ENCODE measurements around the gene RPL27. TPM values are rescaled to one million over a fixed set of nuclear protein-coding genes. Genes with fewer than 3 reads are reported as not detected.
"Not testable (repeated sequence)": the region's sequence is repeated elsewhere in the genome, so short reads cannot be mapped to it uniquely, and the experiment has no call there.

Gene RPL27
- total RNA-seq, 2 experiments from 2014 or later: 1,923 to 1,951 TPM

- H3K36me3 Mint-ChIP-seq (ENCODE audit: low read depth): no peaks in the 10 kb centered on the region
- DNase-seq (no peak), ATAC-seq (ENCODE audit: poor library complexity) (no peak)
- ChIA-PET POLR2A (no interaction called here), CTCF (no interaction called here)
- TF ChIP-seq CTCF (IDR thresholded peaks at IDR 0.05): no peak
- Histone ChIP-seq H3K9me3 (ENCODE audit: control insufficient read depth in 1 of 2, insufficient read depth in 1 of 2, low read length in 2 of 2) (no peaks in the 10 kb centered on the region), H3K27ac (ENCODE audit: low read depth in 1 of 2, low read length in 2 of 2) (no peak overlapping the region), H3K27me3 (ENCODE audit: control insufficient read depth in 1 of 2, insufficient read depth in 2 of 2, low read length in 2 of 2) (no peaks in the 10 kb centered on the region), H3K36me3 (ENCODE audit: insufficient read depth, low read length) (no peaks in the 10 kb centered on the region), H3K4me1 (ENCODE audit: insufficient read depth, low read length) (no peaks in the 10 kb centered on the region), H3K4me3 (ENCODE audit: low read length) (no peak overlapping the region)
- intact Hi-C loops (cut with DNase I, micrococcal nuclease): no loop called here
- no peak overlapping the region for H3K4me3 Mint-ChIP-seq
- H3K27me3 Mint-ChIP-seq: no peaks in the 10 kb centered on the region
- H3K27ac Mint-ChIP-seq: no peak overlapping the region
- no peaks in the 10 kb centered on the region for H3K4me1 Mint-ChIP-seq (ENCODE audit: low read depth)
- no peaks in the 10 kb centered on the region for H3K9me3 Mint-ChIP-seq
Measured at GRCh38 chr17:42971589-42971988, 26.6 kb upstream of the RPL27 start.

DNA sequence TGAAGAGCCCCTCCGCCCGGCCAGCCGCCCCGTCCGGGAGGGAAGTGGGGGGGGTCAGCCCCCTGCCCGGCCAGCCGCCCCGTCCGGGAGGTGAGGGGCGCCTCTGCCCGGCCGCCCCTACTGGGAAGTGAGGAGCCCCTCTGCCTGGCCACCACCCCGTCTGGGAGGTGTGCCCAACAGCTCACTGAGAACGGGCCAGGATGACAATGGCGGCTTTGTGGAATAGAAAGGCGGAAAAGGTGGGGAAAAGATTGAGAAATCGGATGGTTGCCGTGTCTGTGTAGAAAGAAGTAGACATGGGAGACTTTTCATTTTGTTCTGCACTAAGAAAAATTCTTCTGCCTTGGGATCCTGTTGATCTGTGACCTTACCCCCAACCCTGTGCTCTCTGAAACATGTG is 24.9 kb upstream of the RPL27 start:
- H3K27me3 ChIP-seq (ENCODE audit: control insufficient read depth in 1 of 2, insufficient read depth in 2 of 2, low read length in 2 of 2); intact Hi-C loops (cut with DNase I, micrococcal nuclease); H3K4me3 Mint-ChIP-seq; H3K36me3 Mint-ChIP-seq (ENCODE audit: low read depth); H3K4me3 ChIP-seq (ENCODE audit: low read length); H3K9me3 Mint-ChIP-seq; ATAC-seq (ENCODE audit: poor library complexity); H3K27ac Mint-ChIP-seq; H3K9me3 ChIP-seq (ENCODE audit: control insufficient read depth in 1 of 2, insufficient read depth in 1 of 2, low read length in 2 of 2); DNase-seq; CTCF ChIA-PET; H3K4me1 Mint-ChIP-seq (ENCODE audit: low read depth); H3K27me3 Mint-ChIP-seq; H3K27ac ChIP-seq (ENCODE audit: low read depth in 1 of 2, low read length in 2 of 2); H3K36me3 ChIP-seq (ENCODE audit: insufficient read depth, low read length); POLR2A ChIA-PET; H3K4me1 ChIP-seq (ENCODE audit: insufficient read depth, low read length): not testable (repeated sequence)

- POLR2A ChIA-PET: no interaction called here
- intact Hi-C loops (cut with DNase I, micrococcal nuclease): no loop called here
Measured at GRCh38 chr17:42975265-42975664, 23.0 kb upstream of the RPL27 start.

DNA sequence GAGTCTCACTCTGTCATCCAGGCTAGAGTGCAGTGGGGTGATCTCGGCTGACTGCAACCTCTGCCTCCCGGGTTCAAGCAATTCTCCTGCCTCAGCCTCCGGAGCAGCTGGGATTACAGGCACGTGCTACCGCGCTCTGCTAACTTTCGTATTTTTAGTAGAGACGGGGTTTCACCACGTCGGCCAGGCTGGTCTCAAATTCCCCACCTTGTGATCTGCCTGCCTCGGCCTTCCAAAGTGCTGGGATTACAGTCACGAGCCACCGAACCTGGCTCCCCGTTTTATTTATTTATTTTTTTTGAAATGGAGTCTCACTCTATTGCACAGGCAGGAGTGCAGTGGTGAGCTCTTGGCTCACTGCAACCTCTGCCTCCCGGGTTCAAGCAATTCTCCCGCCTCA is 22.5 kb upstream of the RPL27 start:
- POLR2A ChIA-PET; DNase-seq; H3K4me3 ChIP-seq (ENCODE audit: low read length); H3K4me1 ChIP-seq (ENCODE audit: insufficient read depth, low read length); H3K9me3 ChIP-seq (ENCODE audit: control insufficient read depth in 1 of 2, insufficient read depth in 1 of 2, low read length in 2 of 2); intact Hi-C loops (cut with DNase I, micrococcal nuclease); H3K27ac Mint-ChIP-seq; H3K9me3 Mint-ChIP-seq; H3K36me3 Mint-ChIP-seq (ENCODE audit: low read depth); H3K36me3 ChIP-seq (ENCODE audit: insufficient read depth, low read length); H3K27me3 Mint-ChIP-seq; CTCF ChIA-PET; H3K27ac ChIP-seq (ENCODE audit: low read depth in 1 of 2, low read length in 2 of 2); ATAC-seq (ENCODE audit: poor library complexity); H3K27me3 ChIP-seq (ENCODE audit: control insufficient read depth in 1 of 2, insufficient read depth in 2 of 2, low read length in 2 of 2); H3K4me3 Mint-ChIP-seq: not testable (repeated sequence)
- H3K4me1 Mint-ChIP-seq (ENCODE audit: low read depth): peaks cover 16% of the 10 kb centered on the region

More at GRCh38 chr17:42975265-42975664, 23.0 kb upstream of the RPL27 start:
- H3K27ac ChIP-seq (ENCODE audit: low read depth in 1 of 2, low read length in 2 of 2): no peak overlapping the region
- no peak for TF ChIP-seq CTCF (IDR thresholded peaks at IDR 0.05)
- Mint-ChIP-seq H3K4me1 (ENCODE audit: low read depth) (peaks cover 12% of the 10 kb centered on the region), H3K36me3 (ENCODE audit: low read depth) (peaks cover 3% of the 10 kb centered on the region), H3K9me3 (no peaks in the 10 kb centered on the region), H3K27me3 (no peaks in the 10 kb centered on the region), H3K4me3 (no peak overlapping the region), H3K27ac (no peak overlapping the region)
- ATAC-seq (ENCODE audit: poor library complexity): no peak
- H3K9me3 ChIP-seq (ENCODE audit: control insufficient read depth in 1 of 2, insufficient read depth in 1 of 2, low read length in 2 of 2): no peaks in the 10 kb centered on the region
- CTCF ChIA-PET: no interaction called here
- H3K27me3 ChIP-seq (ENCODE audit: control insufficient read depth in 1 of 2, insufficient read depth in 2 of 2, low read length in 2 of 2): no peaks in the 10 kb centered on the region
- H3K4me3 ChIP-seq (ENCODE audit: low read length): no peak overlapping the region
- H3K4me1 ChIP-seq (ENCODE audit: insufficient read depth, low read length): peaks cover 8% of the 10 kb centered on the region
- H3K36me3 ChIP-seq (ENCODE audit: insufficient read depth, low read length): no peaks in the 10 kb centered on the region
- no peak for DNase-seq

Measured in CD4-positive, alpha-beta T cell (primary cell).